Measurements from ENCODE around the gene ADD3.

The ADD3 gene

GRCh38 chr10:110151971-110152370 lies 144.2 kb downstream of the ADD3 start:
- Histone ChIP-seq H3K9ac (ENCODE audit: low read depth, low read length) (no peak overlapping the region), H3K9me3 (ENCODE audit: control insufficient read depth, insufficient read depth, low read length) (no peaks in the 10 kb centered on the region), H3K27me3 (ENCODE audit: control insufficient read depth, insufficient read depth, low read length) (peaks cover 46% of the 10 kb centered on the region), H3K4me1 (ENCODE audit: control insufficient read depth, insufficient read depth, low read length) (peaks cover 8% of the 10 kb centered on the region), H3K36me3 (ENCODE audit: control insufficient read depth, insufficient read depth, low read length) (peaks cover 2% of the 10 kb centered on the region), H3K4me3 (ENCODE audit: low read depth, low read length) (no peak overlapping the region)

- Histone ChIP-seq H3K27me3 (ENCODE audit: control insufficient read depth, insufficient read depth, low read length) (peaks cover 57% of the 10 kb centered on the region), H3K9ac (ENCODE audit: low read depth, low read length) (no peak overlapping the region), H3K4me3 (ENCODE audit: low read depth, low read length) (no peak overlapping the region), H3K9me3 (ENCODE audit: control insufficient read depth, insufficient read depth, low read length) (no peaks in the 10 kb centered on the region), H3K36me3 (ENCODE audit: control insufficient read depth, insufficient read depth, low read length) (peaks cover 2% of the 10 kb centered on the region), H3K4me1 (ENCODE audit: control insufficient read depth, insufficient read depth, low read length) (peaks cover 8% of the 10 kb centered on the region)
Measured at GRCh38 chr10:110153396-110153795, 145.6 kb downstream of the ADD3 start.

- Histone ChIP-seq H3K4me3 (ENCODE audit: low read depth, low read length) (no peak overlapping the region), H3K36me3 (ENCODE audit: control insufficient read depth, insufficient read depth, low read length) (peaks cover 2% of the 10 kb centered on the region), H3K4me1 (ENCODE audit: control insufficient read depth, insufficient read depth, low read length) (peaks cover 8% of the 10 kb centered on the region), H3K9ac (ENCODE audit: low read depth, low read length) (no peak overlapping the region), H3K27me3 (ENCODE audit: control insufficient read depth, insufficient read depth, low read length) (peaks cover 63% of the 10 kb centered on the region), H3K9me3 (ENCODE audit: control insufficient read depth, insufficient read depth, low read length) (no peaks in the 10 kb centered on the region)
Measured at GRCh38 chr10:110156046-110156445, 148.3 kb downstream of the ADD3 start.

GRCh38 chr10:110158051-110159005 lies 150.5 kb downstream of the ADD3 start:
- Histone ChIP-seq H3K9me3 (ENCODE audit: control insufficient read depth, insufficient read depth, low read length) (no peaks in the 10 kb centered on the region), H3K27me3 (ENCODE audit: control insufficient read depth, insufficient read depth, low read length) (peaks cover 70% of the 10 kb centered on the region), H3K4me1 (ENCODE audit: control insufficient read depth, insufficient read depth, low read length) (peaks cover 13% of the 10 kb centered on the region), H3K9ac (ENCODE audit: low read depth, low read length) (no peak overlapping the region), H3K36me3 (ENCODE audit: control insufficient read depth, insufficient read depth, low read length) (no peaks in the 10 kb centered on the region), H3K4me3 (ENCODE audit: low read depth, low read length) (no peak overlapping the region)

GRCh38 chr10:110160081-110160480 lies 152.3 kb downstream of the ADD3 start:
- H3K36me3 ChIP-seq (ENCODE audit: control insufficient read depth, insufficient read depth, low read length): no peaks in the 10 kb centered on the region
- H3K4me3 ChIP-seq (ENCODE audit: low read depth, low read length): no peak overlapping the region
- peaks cover 83% of the 10 kb centered on the region for H3K27me3 ChIP-seq (ENCODE audit: control insufficient read depth, insufficient read depth, low read length)
- no peak overlapping the region for H3K9ac ChIP-seq (ENCODE audit: low read depth, low read length)
- H3K9me3 ChIP-seq (ENCODE audit: control insufficient read depth, insufficient read depth, low read length): no peaks in the 10 kb centered on the region
- H3K4me1 ChIP-seq (ENCODE audit: control insufficient read depth, insufficient read depth, low read length): peaks cover 12% of the 10 kb centered on the region

GRCh38 chr10:110160522-110160921 lies 152.7 kb downstream of the ADD3 start:
- H3K36me3 ChIP-seq (ENCODE audit: control insufficient read depth, insufficient read depth, low read length): no peaks in the 10 kb centered on the region
- H3K27me3 ChIP-seq (ENCODE audit: control insufficient read depth, insufficient read depth, low read length): peaks cover 87% of the 10 kb centered on the region
- H3K9me3 ChIP-seq (ENCODE audit: control insufficient read depth, insufficient read depth, low read length): no peaks in the 10 kb centered on the region
- H3K4me3 ChIP-seq (ENCODE audit: low read depth, low read length): no peak overlapping the region
- H3K9ac ChIP-seq (ENCODE audit: low read depth, low read length): no peak overlapping the region
- H3K4me1 ChIP-seq (ENCODE audit: control insufficient read depth, insufficient read depth, low read length): peaks cover 12% of the 10 kb centered on the region

- no peak overlapping the region for H3K9ac ChIP-seq (ENCODE audit: low read depth, low read length)
- H3K4me3 ChIP-seq (ENCODE audit: low read depth, low read length): no peak overlapping the region
- no peaks in the 10 kb centered on the region for H3K36me3 ChIP-seq (ENCODE audit: control insufficient read depth, insufficient read depth, low read length)
- H3K4me1 ChIP-seq (ENCODE audit: control insufficient read depth, insufficient read depth, low read length): peaks cover 12% of the 10 kb centered on the region
- peaks cover 93% of the 10 kb centered on the region for H3K27me3 ChIP-seq (ENCODE audit: control insufficient read depth, insufficient read depth, low read length)
- no peaks in the 10 kb centered on the region for H3K9me3 ChIP-seq (ENCODE audit: control insufficient read depth, insufficient read depth, low read length)
Measured at GRCh38 chr10:110162741-110163145, 155.0 kb downstream of the ADD3 start.

- peaks cover 93% of the 10 kb centered on the region for H3K27me3 ChIP-seq (ENCODE audit: control insufficient read depth, insufficient read depth, low read length)
- no peak overlapping the region for H3K4me3 ChIP-seq (ENCODE audit: low read depth, low read length)
- no peaks in the 10 kb centered on the region for H3K9me3 ChIP-seq (ENCODE audit: control insufficient read depth, insufficient read depth, low read length)
Measured at GRCh38 chr10:110163192-110163773, 155.5 kb downstream of the ADD3 start.

GRCh38 chr10:110163841-110164240 lies 156.1 kb downstream of the ADD3 start:
- Histone ChIP-seq H3K4me3 (ENCODE audit: low read depth, low read length) (no peak overlapping the region), H3K27me3 (ENCODE audit: control insufficient read depth, insufficient read depth, low read length) (peaks cover 92% of the 10 kb centered on the region)

More at GRCh38 chr10:110163192-110163773, 155.5 kb downstream of the ADD3 start:
- Histone ChIP-seq H3K36me3 (ENCODE audit: control insufficient read depth, insufficient read depth, low read length) (no peaks in the 10 kb centered on the region), H3K9ac (ENCODE audit: low read depth, low read length) (no peak overlapping the region), H3K4me1 (ENCODE audit: control insufficient read depth, insufficient read depth, low read length) (peaks cover 16% of the 10 kb centered on the region)

GRCh38 chr10:110165239-110165638 lies 157.5 kb downstream of the ADD3 start:
- Histone ChIP-seq H3K4me1 (ENCODE audit: control insufficient read depth, insufficient read depth, low read length) (peaks cover 29% of the 10 kb centered on the region), H3K4me3 (ENCODE audit: low read depth, low read length) (peak overlapping the region; percentile 13), H3K27me3 (ENCODE audit: control insufficient read depth, insufficient read depth, low read length) (peaks cover 95% of the 10 kb centered on the region), H3K36me3 (ENCODE audit: control insufficient read depth, insufficient read depth, low read length) (no peaks in the 10 kb centered on the region), H3K9me3 (ENCODE audit: control insufficient read depth, insufficient read depth, low read length) (no peaks in the 10 kb centered on the region), H3K9ac (ENCODE audit: low read depth, low read length) (no peak overlapping the region)

More at GRCh38 chr10:110163841-110164240, 156.1 kb downstream of the ADD3 start:
- Histone ChIP-seq H3K9me3 (ENCODE audit: control insufficient read depth, insufficient read depth, low read length) (no peaks in the 10 kb centered on the region), H3K9ac (ENCODE audit: low read depth, low read length) (no peak overlapping the region), H3K36me3 (ENCODE audit: control insufficient read depth, insufficient read depth, low read length) (no peaks in the 10 kb centered on the region), H3K4me1 (ENCODE audit: control insufficient read depth, insufficient read depth, low read length) (peaks cover 19% of the 10 kb centered on the region)

- H3K9me3 ChIP-seq (ENCODE audit: control insufficient read depth, insufficient read depth, low read length): no peaks in the 10 kb centered on the region
- no peak overlapping the region for H3K9ac ChIP-seq (ENCODE audit: low read depth, low read length)
- H3K27me3 ChIP-seq (ENCODE audit: control insufficient read depth, insufficient read depth, low read length): peaks cover 98% of the 10 kb centered on the region
- no peaks in the 10 kb centered on the region for H3K36me3 ChIP-seq (ENCODE audit: control insufficient read depth, insufficient read depth, low read length)
- H3K4me1 ChIP-seq (ENCODE audit: control insufficient read depth, insufficient read depth, low read length): peaks cover 33% of the 10 kb centered on the region
- H3K4me3 ChIP-seq (ENCODE audit: low read depth, low read length): no peak overlapping the region
Measured at GRCh38 chr10:110167149-110167548, 159.4 kb downstream of the ADD3 start.

All from iPS-15b (cell line).